Activated CD8-positive, alpha-beta memory T cell treated with anti-CD3 and anti-CD28 coated beads for 1 hour (primary cell): Measurements from ENCODE around the gene SHISA7.
"Not testable (repeated sequence)": the region's sequence is repeated elsewhere in the genome, so short reads cannot be mapped to it uniquely, and the experiment has no call there.

Experiments used
- DNase-seq, 2 donors: peaks; one replicate each; pipeline ENCODE4 v3.0.0-alpha.2; 2020; ENCODE audit warnings: low read depth in 1 of 2; ENCODE audit errors: extremely low read depth in 1 of 2

The SHISA7 gene

GRCh38 chr19:55421281-55421680 lies 21.8 kb downstream of the SHISA7 start:
- not testable (repeated sequence) for DNase-seq

- DNase-seq: no peak
Measured at GRCh38 chr19:55419624-55420236, 23.4 kb downstream of the SHISA7 start.

- no peak for DNase-seq
Measured at GRCh38 chr19:55419103-55419502, 24.0 kb downstream of the SHISA7 start.

GRCh38 chr19:55418185-55418584 lies 24.9 kb downstream of the SHISA7 start:
- DNase-seq: no peak

- no peak for DNase-seq
Measured at GRCh38 chr19:55410168-55410567, 32.9 kb downstream of the SHISA7 start.

- DNase-seq: not testable (repeated sequence)
Measured at GRCh38 chr19:55409179-55409578, 33.9 kb downstream of the SHISA7 start.

GRCh38 chr19:55408533-55408872 lies 34.6 kb downstream of the SHISA7 start:
- no peak for DNase-seq

GRCh38 chr19:55407800-55408532 lies 35.1 kb downstream of the SHISA7 start:
- peak; percentile 92 to 93 for DNase-seq

GRCh38 chr19:55407550-55407799 lies 35.6 kb downstream of the SHISA7 start, which contains the start of gene UBE2S:
TSS of gene UBE2S (minus strand) at chr19:55407788. CDS start at chr19:55407589, 199 bp downstream.
- DNase-seq: not testable (repeated sequence)

- peak in 1 of 2 donors; percentile 27 for DNase-seq
Measured at GRCh38 chr19:55406826-55407549, 36.1 kb downstream of the SHISA7 start.

- DNase-seq: no peak
Measured at GRCh38 chr19:55406091-55406825, 36.8 kb downstream of the SHISA7 start.

- no peak for DNase-seq
Measured at GRCh38 chr19:55405638-55406037, 37.5 kb downstream of the SHISA7 start.

GRCh38 chr19:55402509-55402908 lies 40.6 kb downstream of the SHISA7 start:
- no peak for DNase-seq

- not testable (repeated sequence) for DNase-seq
Measured at GRCh38 chr19:55401390-55401789, 41.7 kb downstream of the SHISA7 start.

- no peak for DNase-seq
Measured at GRCh38 chr19:55400281-55401087, 42.6 kb downstream of the SHISA7 start.

- no peak for DNase-seq
Measured at GRCh38 chr19:55398200-55398925, 44.7 kb downstream of the SHISA7 start.

GRCh38 chr19:55392820-55393761 lies 50.0 kb downstream of the SHISA7 start:
- no peak for DNase-seq

- DNase-seq: no peak
Measured at GRCh38 chr19:55391702-55392615, 51.1 kb downstream of the SHISA7 start.
